ENCODE results near the gene LHX5.

LHX5 gene

GRCh38 chr12:113448873-113449272 lies 22.8 kb downstream of the LHX5 start:
- TF ChIP-seq POLR2A (IDR thresholded peaks at IDR 0.05; ENCODE audit: low read depth, low read length) (no peak), POLR2AphosphoS5 (IDR thresholded peaks at IDR 0.05; ENCODE audit: low read depth, low read length) (no peak), TAF1 (IDR thresholded peaks at IDR 0.05; ENCODE audit: borderline replicate concordance, low read depth, low read length) (no peak)
- no peak for FAIRE-seq
- no peak for DNase-seq (ENCODE audit: insufficient read length)

- TF ChIP-seq TAF1 (IDR thresholded peaks at IDR 0.05; ENCODE audit: borderline replicate concordance, low read depth, low read length) (no peak), POLR2A (IDR thresholded peaks at IDR 0.05; ENCODE audit: low read depth, low read length) (no peak), POLR2AphosphoS5 (IDR thresholded peaks at IDR 0.05; ENCODE audit: low read depth, low read length) (no peak)
- DNase-seq (ENCODE audit: insufficient read length) (no peak), FAIRE-seq (no peak)
These were observed 26.0 kb downstream of the LHX5 start for GRCh38 chr12:113445544-113446171.

- TF ChIP-seq TAF1 (IDR thresholded peaks at IDR 0.05; ENCODE audit: borderline replicate concordance, low read depth, low read length) (no peak), POLR2AphosphoS5 (IDR thresholded peaks at IDR 0.05; ENCODE audit: low read depth, low read length) (no peak), POLR2A (IDR thresholded peaks at IDR 0.05; ENCODE audit: low read depth, low read length) (no peak)
- FAIRE-seq: no peak
These were observed 28.6 kb downstream of the LHX5 start for GRCh38 chr12:113443030-113443539.

GRCh38 chr12:113440947-113441782 lies 30.5 kb downstream of the LHX5 start:
- FAIRE-seq (no peak), DNase-seq (ENCODE audit: insufficient read length) (no peak)
- no peak for TF ChIP-seq POLR2AphosphoS5 (IDR thresholded peaks at IDR 0.05; ENCODE audit: low read depth, low read length)

More at GRCh38 chr12:113443030-113443539, 28.6 kb downstream of the LHX5 start:
- no peak for DNase-seq (ENCODE audit: insufficient read length)

- no peak for FAIRE-seq
- TF ChIP-seq POLR2AphosphoS5 (IDR thresholded peaks at IDR 0.05; ENCODE audit: low read depth, low read length): no peak
- no peak for TF ChIP-seq TAF1 (IDR thresholded peaks at IDR 0.05; ENCODE audit: borderline replicate concordance, low read depth, low read length)
- no peak for TF ChIP-seq POLR2A (IDR thresholded peaks at IDR 0.05; ENCODE audit: low read depth, low read length)
These were observed 31.3 kb downstream of the LHX5 start for GRCh38 chr12:113440336-113440735.

GRCh38 chr12:113439606-113440030 lies 32.1 kb downstream of the LHX5 start:
- DNase-seq (ENCODE audit: insufficient read length): no peak
- no peak for FAIRE-seq

More at GRCh38 chr12:113440336-113440735, 31.3 kb downstream of the LHX5 start:
- DNase-seq (ENCODE audit: insufficient read length): no peak

GRCh38 chr12:113439301-113439597 lies 32.4 kb downstream of the LHX5 start:
- no peak for DNase-seq (ENCODE audit: insufficient read length)
- TF ChIP-seq POLR2AphosphoS5 (IDR thresholded peaks at IDR 0.05; ENCODE audit: low read depth, low read length): no peak
- no peak for TF ChIP-seq TAF1 (IDR thresholded peaks at IDR 0.05; ENCODE audit: borderline replicate concordance, low read depth, low read length)
- no peak for TF ChIP-seq POLR2A (IDR thresholded peaks at IDR 0.05; ENCODE audit: low read depth, low read length)
- FAIRE-seq: no peak

More at GRCh38 chr12:113439606-113440030, 32.1 kb downstream of the LHX5 start:
- TF ChIP-seq POLR2AphosphoS5 (IDR thresholded peaks at IDR 0.05; ENCODE audit: low read depth, low read length): no peak
- no peak for TF ChIP-seq POLR2A (IDR thresholded peaks at IDR 0.05; ENCODE audit: low read depth, low read length)
- TF ChIP-seq TAF1 (IDR thresholded peaks at IDR 0.05; ENCODE audit: borderline replicate concordance, low read depth, low read length): no peak

- no peak for TF ChIP-seq POLR2AphosphoS5 (IDR thresholded peaks at IDR 0.05; ENCODE audit: low read depth, low read length)
- no peak for TF ChIP-seq TAF1 (IDR thresholded peaks at IDR 0.05; ENCODE audit: borderline replicate concordance, low read depth, low read length)
- no peak for TF ChIP-seq POLR2A (IDR thresholded peaks at IDR 0.05; ENCODE audit: low read depth, low read length)
- DNase-seq (ENCODE audit: insufficient read length) (no peak), FAIRE-seq (no peak)
These were observed 33.0 kb downstream of the LHX5 start for GRCh38 chr12:113438523-113439300.

- FAIRE-seq: no peak
- DNase-seq (ENCODE audit: insufficient read length): no peak
- TF ChIP-seq TAF1 (IDR thresholded peaks at IDR 0.05; ENCODE audit: borderline replicate concordance, low read depth, low read length) (no peak), POLR2A (IDR thresholded peaks at IDR 0.05; ENCODE audit: low read depth, low read length) (no peak), POLR2AphosphoS5 (IDR thresholded peaks at IDR 0.05; ENCODE audit: low read depth, low read length) (no peak)
These were observed 34.0 kb downstream of the LHX5 start for GRCh38 chr12:113437729-113438100.

- TF ChIP-seq POLR2A (IDR thresholded peaks at IDR 0.05; ENCODE audit: low read depth, low read length) (no peak), POLR2AphosphoS5 (IDR thresholded peaks at IDR 0.05; ENCODE audit: low read depth, low read length) (no peak), TAF1 (IDR thresholded peaks at IDR 0.05; ENCODE audit: borderline replicate concordance, low read depth, low read length) (no peak)
- DNase-seq (ENCODE audit: insufficient read length) (no peak), FAIRE-seq (no peak)
These were observed 34.5 kb downstream of the LHX5 start for GRCh38 chr12:113436993-113437728.

GRCh38 chr12:113436586-113436985 lies 35.1 kb downstream of the LHX5 start:
- no peak for DNase-seq (ENCODE audit: insufficient read length)
- FAIRE-seq: no peak
- TF ChIP-seq TAF1 (IDR thresholded peaks at IDR 0.05; ENCODE audit: borderline replicate concordance, low read depth, low read length): no peak
- TF ChIP-seq POLR2AphosphoS5 (IDR thresholded peaks at IDR 0.05; ENCODE audit: low read depth, low read length): no peak
- no peak for TF ChIP-seq POLR2A (IDR thresholded peaks at IDR 0.05; ENCODE audit: low read depth, low read length)
